GM12878 (cell line): ENCODE results near the gene UST. TPM values are rescaled to one million over a fixed set of nuclear protein-coding genes. Genes with fewer than 3 reads are reported as not detected.

Experiments
- ATAC-seq: fragments of 200-7000 bp; cut with Tn5 transposase; 3 replicates; pipeline ENCODE4 v1.9.1; 2020; ENCODE audit warnings: mild to moderate bottlenecking, moderate library complexity
- BruUV-seq: library from RNA; stranded (reverse); fragments of 400-500 nt; replicated peaks from 2 replicates; lab custom pipeline; 2021; lab: Mats Ljungman, UMichigan
- CTCF ChIA-PET: fragments of 300-600 bp; sonication (Branson Sonifier 250); formaldehyde crosslinking; extraction: SDS; loops from one replicate; lab custom pipeline; 2021; ENCODE audit warnings: inconsistent platforms; lab: Yijun Ruan, JAX
- POLR2A ChIA-PET: fragments of 350-600 bp; formaldehyde crosslinking; extraction: SDS; loops from one replicate; lab custom pipeline; 2021; ENCODE audit warnings: inconsistent platforms; lab: Charles Lee
- RAD21 ChIA-PET: fragments of 300-600 bp; sonication (Branson Sonifier 250); formaldehyde crosslinking; loops from one replicate; lab custom pipeline; 2023; ENCODE audit warnings: antibody characterized with exemption; ENCODE audit not compliant: unreplicated experiment; lab: Charles Lee
- SMC1A ChIA-PET: fragments of 300-600 bp; sonication (Branson Sonifier 250); formaldehyde crosslinking; loops from one replicate; lab custom pipeline; 2023; ENCODE audit not compliant: unreplicated experiment, uncharacterized antibody; lab: Charles Lee
- DNase-seq: peaks from one replicate; pipeline ENCODE4 v3.0.0-alpha.2; 2011; ENCODE audit warnings: low read depth, low spot score
- FAIRE-seq: peaks from 3 replicates; lab custom pipeline; 2011; peaks lifted over from hg19 to GRCh38; lab: Jason Lieb, UNC
- H2AFZ ChIP-seq: 2 replicates; pipeline ENCODE4 v1.6.0; 2011; ENCODE audit warnings: low read depth, low read length, control low read depth; ENCODE audit not compliant: control insufficient read depth
- H3K27ac ChIP-seq: 2 replicates; pipeline ENCODE4 v1.5.1; 2011; ENCODE audit warnings: control low read depth; ENCODE audit not compliant: control insufficient read depth, insufficient read depth
- H3K27me3 ChIP-seq, 2 experiments: replicated peaks in 1 of 2; 2 replicates each; pipeline versions ENCODE4 v1.6.0 to v1.6.1; 2011; ENCODE audit warnings: low read length in 1 of 2; ENCODE audit not compliant: control insufficient read depth in 2 of 2, insufficient read depth in 2 of 2
- H3K36me3 ChIP-seq, 2 experiments: 2 replicates each; pipeline ENCODE4 v1.5.1; 2011; ENCODE audit warnings: low read length in 1 of 2; ENCODE audit not compliant: control insufficient read depth in 2 of 2, insufficient read depth in 2 of 2
- H3K4me1 ChIP-seq: 2 replicates; pipeline ENCODE4 v1.6.1; 2011; ENCODE audit warnings: mild to moderate bottlenecking, low read length, moderate library complexity, mixed read lengths; ENCODE audit not compliant: control insufficient read depth, insufficient read depth
- H3K4me2 ChIP-seq: 2 replicates; pipeline ENCODE4 v1.6.0; 2011; ENCODE audit warnings: control low read depth; ENCODE audit not compliant: control insufficient read depth, insufficient read depth
- H3K4me3 ChIP-seq: fragments of 200-600 bp; sonication (generic); 2 replicates; pipeline ENCODE4 v1.5.1; 2016
- H3K79me2 ChIP-seq: 2 replicates; pipeline ENCODE4 v1.6.0; 2011; ENCODE audit warnings: low read length; ENCODE audit not compliant: control insufficient read depth, insufficient read depth
- H3K9ac ChIP-seq: 2 replicates; pipeline ENCODE4 v1.8.0; 2011; ENCODE audit warnings: low read length, control low read depth, mixed read lengths; ENCODE audit not compliant: control insufficient read depth, insufficient read depth
- H3K9me3 ChIP-seq: replicated peaks from 3 replicates; pipeline ENCODE4 v1.5.1; 2011; ENCODE audit warnings: mild to moderate bottlenecking, low read length; ENCODE audit not compliant: control insufficient read depth, insufficient read depth
- H4K20me1 ChIP-seq: 2 replicates; pipeline ENCODE4 v1.6.0; 2011; ENCODE audit not compliant: control insufficient read depth, insufficient read depth
- BCL11A ChIP-seq: IDR thresholded peaks from 2 replicates; pipeline ENCODE4 v1.6.1; 2011; ENCODE audit warnings: low read depth, low read length
- BMI1 ChIP-seq: fragments of 450-650 bp; IDR thresholded peaks from 2 replicates; pipeline ENCODE4 v1.6.1; 2016; ENCODE audit warnings: mild to moderate bottlenecking, moderate library complexity, borderline replicate concordance
- CREM ChIP-seq: IDR thresholded peaks from 2 replicates; pipeline ENCODE4 v1.6.1; 2014; ENCODE audit warnings: antibody characterized with exemption, low read depth
- KDM1A ChIP-seq: fragments of 200-600 bp; sonication (generic); IDR thresholded peaks from 2 replicates; pipeline ENCODE4 v1.6.1; 2016; ENCODE audit warnings: borderline replicate concordance
- NFYA ChIP-seq: IDR thresholded peaks from 2 replicates; pipeline ENCODE4 v1.6.1; 2011; ENCODE audit warnings: low read depth, mild to moderate bottlenecking, low read length, improper control_type of control experiment, borderline replicate concordance
- PAX8 ChIP-seq: fragments of 450-650 bp; IDR thresholded peaks from 2 replicates; pipeline ENCODE4 v1.6.1; 2017; ENCODE audit warnings: mild to moderate bottlenecking, moderate library complexity
- RUNX3 ChIP-seq: IDR thresholded peaks from 2 replicates; pipeline ENCODE4 v1.6.1; 2012; ENCODE audit warnings: low read length, inconsistent platforms
- SMC3 ChIP-seq: IDR thresholded peaks from 2 replicates; pipeline ENCODE4 v1.6.1; 2011; ENCODE audit warnings: low read length, improper control_type of control experiment, borderline replicate concordance
- WGBS: methylation state at CpG from one replicate; pipeline ENCODE4 v1.1.6; 2016; ENCODE audit warnings: low lambda C conversion rate; ENCODE audit not compliant: insufficient replicate concordance, insufficient coverage; ENCODE audit errors: missing lambda C conversion rate; 5-methylcytosine and 5-hydroxymethylcytosine counted together
- in situ Hi-C: fragments of 300-500 bp; cut with MboI; formaldehyde crosslinking; loops from 9 replicates; pipeline ENCODE4 v1.14.3; 2018; ENCODE audit warnings: mixed read lengths
- intact Hi-C: fragments of 100-400 bp; cut with micrococcal nuclease; formaldehyde crosslinking; loops from one replicate; pipeline ENCODE4 v1.14.2; 2022; ENCODE audit not compliant: unreplicated experiment
- polyA plus RNA-seq, 11 experiments: library from polyadenylated mRNA; depleted of rRNA in 4 of 11; unstranded in 6 of 11; stranded (reverse) in 5 of 11; fragments of >200 nt; fragmentation: Nextera tagmentation in 4 of 11; fragmentation: Illumina TruSeq in 1 of 11; extraction: Ambion mirVana in 4 of 11; extraction: Trizol in 1 of 11; gene quantifications; 1 replicate in 1 of 11; 2 replicates in 10 of 11; pipeline versions ENCODE4 v1.2.1 to v1.2.3, GENCODE V29; 2011 to 2016; ENCODE audit warnings: inconsistent platforms in 2 of 11, missing spikeins in 2 of 11, low read depth in 1 of 11
- total RNA-seq, 4 experiments: library from RNA; depleted of rRNA in 3 of 4; stranded (reverse); fragments of >200 nt in 3 of 4; fragmentation: Illumina TruSeq in 1 of 4; extraction: Trizol in 1 of 4; gene quantifications; 2 replicates each; pipeline versions ENCODE4 v1.2.1 to v1.2.3, GENCODE V29; 2013 to 2021
- TF ChIP-seq, protein P1 (sequence below): fragments of 450-650 bp; IDR thresholded peaks from 2 replicates; pipeline ENCODE4 v1.6.1; 2018; ENCODE audit warnings: borderline replicate concordance, mild to moderate bottlenecking; ENCODE audit not compliant: partially characterized antibody
- TF ChIP-seq, protein P2 (sequence below): fragments of 450-650 bp; IDR thresholded peaks from 2 replicates; pipeline ENCODE4 v1.6.1; 2017; ENCODE audit warnings: mild to moderate bottlenecking

The UST gene
- total and polyA plus RNA-seq, 10 of the 15 experiments (the other 5 are each of a cell fraction or from before 2014, with no cell fraction given): 0.74 to 43.3 (median 2.2) TPM

DNA sequence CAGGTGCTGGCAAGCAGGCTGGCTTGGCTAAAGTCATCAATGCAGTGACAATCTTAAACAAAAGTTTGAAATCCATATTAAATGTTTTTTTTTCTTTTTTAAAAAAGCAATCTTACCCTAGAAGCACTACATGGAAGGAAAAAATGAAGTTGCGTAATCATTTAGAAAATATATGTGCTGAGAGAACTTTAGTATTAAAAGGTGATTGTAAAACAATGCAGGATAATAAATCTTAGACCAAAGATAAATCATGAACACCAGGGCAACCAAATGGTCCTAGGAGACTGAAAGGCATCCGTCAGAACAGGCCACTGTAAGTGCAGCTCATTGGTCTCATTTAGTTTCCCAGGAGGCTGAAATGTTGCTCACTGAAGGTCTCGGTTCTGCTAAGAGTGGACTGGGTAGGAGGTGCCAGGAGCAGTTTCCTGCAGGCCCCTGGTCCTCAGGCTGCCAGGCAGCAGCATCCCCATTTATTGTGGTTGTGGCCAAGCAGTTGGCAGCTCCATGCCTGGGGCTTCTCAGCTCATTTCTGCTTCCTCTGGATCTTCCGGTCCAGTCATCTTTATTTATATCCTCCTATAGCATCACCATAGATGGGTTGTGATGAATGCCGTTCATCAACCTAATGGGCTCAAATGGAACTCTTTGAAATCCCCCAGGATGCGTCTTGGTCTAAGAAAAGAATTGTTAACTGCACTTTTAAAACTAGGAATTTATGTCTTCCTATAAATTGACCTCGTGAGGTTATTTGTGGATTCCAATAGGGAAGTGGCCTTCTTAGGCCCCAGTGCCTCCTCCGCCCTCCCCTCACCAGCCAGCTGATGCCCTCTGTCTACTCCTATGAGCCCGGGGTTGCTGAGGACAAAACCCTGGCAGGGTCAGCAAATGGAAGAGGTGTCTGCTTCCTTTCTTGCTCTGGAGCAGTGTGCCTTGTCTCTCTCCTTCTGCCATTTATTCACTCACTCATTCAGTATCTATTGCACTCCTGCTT lies 269.0 kb downstream of the UST start:
- ChIA-PET CTCF (interaction anchor here (0.6 kb wide), 1 partner anchor 267 kb away, joined by 3 read pairs; no protein-coding TSS in a partner anchor), POLR2A (no interaction called here)
- Histone ChIP-seq H3K27ac (no peak overlapping the region), H3K27me3 (no peaks in the 10 kb centered on the region; a peak in 1 of 4 replicates), H3K4me3 (no peak overlapping the region), H3K79me2 (no peaks in the 10 kb centered on the region), H3K9ac (no peak overlapping the region), H3K9me3 (no peaks in the 10 kb centered on the region)
- DNase-seq (no peak), FAIRE-seq (no peak), ATAC-seq (no peak)
- 47% methylated on average over 9 of the region's 9 CpGs for whole genome bisulfite sequencing
- intact Hi-C loops (no loop called here), in situ Hi-C loops (no loop called here)
- TF ChIP-seq NFYA: no peak
- TF ChIP-seq, protein P1, sequence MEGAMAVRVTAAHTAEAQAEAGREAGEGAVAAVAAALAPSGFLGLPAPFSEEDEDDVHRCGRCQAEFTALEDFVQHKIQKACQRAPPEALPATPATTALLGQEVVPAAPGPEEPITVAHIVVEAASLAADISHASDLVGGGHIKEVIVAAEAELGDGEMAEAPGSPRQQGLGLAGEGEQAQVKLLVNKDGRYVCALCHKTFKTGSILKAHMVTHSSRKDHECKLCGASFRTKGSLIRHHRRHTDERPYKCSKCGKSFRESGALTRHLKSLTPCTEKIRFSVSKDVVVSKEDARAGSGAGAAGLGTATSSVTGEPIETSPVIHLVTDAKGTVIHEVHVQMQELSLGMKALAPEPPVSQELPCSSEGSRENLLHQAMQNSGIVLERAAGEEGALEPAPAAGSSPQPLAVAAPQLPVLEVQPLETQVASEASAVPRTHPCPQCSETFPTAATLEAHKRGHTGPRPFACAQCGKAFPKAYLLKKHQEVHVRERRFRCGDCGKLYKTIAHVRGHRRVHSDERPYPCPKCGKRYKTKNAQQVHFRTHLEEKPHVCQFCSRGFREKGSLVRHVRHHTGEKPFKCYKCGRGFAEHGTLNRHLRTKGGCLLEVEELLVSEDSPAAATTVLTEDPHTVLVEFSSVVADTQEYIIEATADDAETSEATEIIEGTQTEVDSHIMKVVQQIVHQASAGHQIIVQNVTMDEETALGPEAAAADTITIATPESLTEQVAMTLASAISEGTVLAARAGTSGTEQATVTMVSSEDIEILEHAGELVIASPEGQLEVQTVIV: no peak
- no peak for TF ChIP-seq BCL11A
- TF ChIP-seq RUNX3: no peak
- no peak for TF ChIP-seq PAX8
- TF ChIP-seq KDM1A: no peak
- TF ChIP-seq, protein P2, sequence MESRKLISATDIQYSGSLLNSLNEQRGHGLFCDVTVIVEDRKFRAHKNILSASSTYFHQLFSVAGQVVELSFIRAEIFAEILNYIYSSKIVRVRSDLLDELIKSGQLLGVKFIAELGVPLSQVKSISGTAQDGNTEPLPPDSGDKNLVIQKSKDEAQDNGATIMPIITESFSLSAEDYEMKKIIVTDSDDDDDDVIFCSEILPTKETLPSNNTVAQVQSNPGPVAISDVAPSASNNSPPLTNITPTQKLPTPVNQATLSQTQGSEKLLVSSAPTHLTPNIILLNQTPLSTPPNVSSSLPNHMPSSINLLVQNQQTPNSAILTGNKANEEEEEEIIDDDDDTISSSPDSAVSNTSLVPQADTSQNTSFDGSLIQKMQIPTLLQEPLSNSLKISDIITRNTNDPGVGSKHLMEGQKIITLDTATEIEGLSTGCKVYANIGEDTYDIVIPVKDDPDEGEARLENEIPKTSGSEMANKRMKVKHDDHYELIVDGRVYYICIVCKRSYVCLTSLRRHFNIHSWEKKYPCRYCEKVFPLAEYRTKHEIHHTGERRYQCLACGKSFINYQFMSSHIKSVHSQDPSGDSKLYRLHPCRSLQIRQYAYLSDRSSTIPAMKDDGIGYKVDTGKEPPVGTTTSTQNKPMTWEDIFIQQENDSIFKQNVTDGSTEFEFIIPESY: no peak
- no peak for TF ChIP-seq BMI1
- no peak for TF ChIP-seq SMC3
- no peak for TF ChIP-seq CREM
- TF ChIP-seq, all 136 proteins: peak for 0
- ChIA-PET SMC1A (no interaction called here), RAD21 (interaction anchor here (1.2 kb wide), 1 partner anchor 416 kb away, joined by 4 read pairs; no protein-coding TSS in a partner anchor)
- Histone ChIP-seq H3K4me2 (no peak overlapping the region), H4K20me1 (no peaks in the 10 kb centered on the region), H2AFZ (no peak overlapping the region), H3K36me3 (no peaks in the 10 kb centered on the region), H3K4me1 (no peaks in the 10 kb centered on the region)
- BruUV-seq: no TSS peak
